ENCODE results near the gene ABCB9. TPM values are rescaled to one million over a fixed set of nuclear protein-coding genes. Genes with fewer than 3 reads are reported as not detected.
"Not testable (repeated sequence)": the region's sequence is repeated elsewhere in the genome, so short reads cannot be mapped to it uniquely, and the experiment has no call there.

ABCB9 gene
- 1 to 10 TPM; 8.9 to 9.5 TPM for total RNA-seq

DNA sequence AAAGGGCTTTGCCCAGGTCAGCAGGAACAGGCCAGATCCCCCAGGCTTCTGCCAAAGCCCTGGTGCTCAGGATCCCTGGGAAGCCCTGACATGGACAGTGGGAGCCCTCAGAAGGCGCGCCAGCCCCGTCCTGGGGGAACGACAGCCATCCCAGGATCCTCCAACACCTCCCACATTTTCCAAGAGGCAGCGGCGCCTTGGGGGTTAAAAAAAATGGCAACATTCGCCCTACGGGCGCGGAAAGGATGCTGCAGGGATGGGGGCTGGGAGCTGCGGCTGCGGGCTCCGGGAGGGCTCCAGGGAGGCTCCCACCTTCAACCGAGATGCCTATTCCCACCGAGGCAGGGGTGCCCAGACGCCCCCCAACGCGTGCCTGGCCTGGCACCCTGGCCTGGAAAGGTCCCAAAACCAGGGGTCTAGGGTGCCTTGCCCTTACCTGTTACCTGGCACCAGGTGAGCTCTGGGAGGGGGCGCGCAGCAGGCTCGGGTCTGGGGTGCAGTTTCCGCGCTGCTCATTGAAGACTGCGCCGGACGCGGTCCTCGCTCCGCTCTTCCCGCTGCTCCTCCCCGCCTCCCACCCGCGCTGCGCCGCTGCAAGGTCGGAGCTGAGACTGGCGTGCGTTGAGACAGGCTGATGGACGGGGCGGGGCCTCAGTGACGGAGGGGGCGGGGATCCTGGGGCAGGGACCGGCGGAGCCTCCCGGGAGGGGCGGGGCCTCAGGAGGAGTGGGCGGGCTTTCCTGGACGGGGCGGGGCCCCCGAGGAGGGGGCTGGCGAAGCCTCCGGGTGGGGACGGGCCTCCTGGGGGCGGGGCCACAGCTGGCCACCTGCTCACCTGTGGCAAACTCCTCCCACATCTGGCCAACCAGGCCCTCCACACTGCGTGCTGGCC, at the start of gene ABCB9:
Gene ABCB9, minus strand, starts transcription at position 613 of the 892 bp plus-strand sequence. CDS start 6,228 bp downstream, outside the sequence.
- Mint-ChIP-seq H3K27ac (no peak within 1 kb of the TSS), H3K36me3 (no peaks in the 10 kb centered on the region), H3K9me3 (no peaks in the 10 kb centered on the region)
- peak; percentile 82 to 93 for DNase-seq (ENCODE audit: low spot score in 2 of 2)
- ATAC-seq: peak; percentile 97 to 98

DNA sequence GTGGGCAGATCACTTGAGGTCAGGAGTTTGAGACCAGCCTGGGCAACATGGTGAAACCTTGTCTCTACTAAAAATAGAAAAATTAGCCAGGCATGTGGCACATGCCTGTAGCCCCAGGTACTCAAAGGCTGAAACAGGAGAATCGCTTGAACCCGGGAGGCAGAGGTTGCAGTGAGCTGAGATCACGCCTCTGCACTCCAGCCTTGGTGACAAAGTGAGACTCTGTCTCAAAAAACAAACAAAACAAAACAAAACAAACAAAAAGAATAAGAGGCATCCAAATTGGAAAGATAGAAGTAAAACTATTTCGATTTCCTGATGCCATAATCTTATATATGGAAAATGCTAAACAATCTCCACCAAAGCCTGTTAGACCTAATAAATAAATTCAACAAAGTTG, 48.2 kb upstream of the ABCB9 start:
- not testable (repeated sequence) for H3K27ac Mint-ChIP-seq; DNase-seq (ENCODE audit: low spot score in 2 of 2); ATAC-seq; H3K36me3 Mint-ChIP-seq; H3K9me3 Mint-ChIP-seq

- Mint-ChIP-seq H3K27ac (peak overlapping the region; percentile 44 to 48), H3K9me3 (no peaks in the 10 kb centered on the region), H3K36me3 (no peaks in the 10 kb centered on the region)
- DNase-seq (ENCODE audit: low spot score in 2 of 2): no peak
- no peak for ATAC-seq
Measured at GRCh38 chr12:123013185-123014095, 47.2 kb upstream of the ABCB9 start.

DNA sequence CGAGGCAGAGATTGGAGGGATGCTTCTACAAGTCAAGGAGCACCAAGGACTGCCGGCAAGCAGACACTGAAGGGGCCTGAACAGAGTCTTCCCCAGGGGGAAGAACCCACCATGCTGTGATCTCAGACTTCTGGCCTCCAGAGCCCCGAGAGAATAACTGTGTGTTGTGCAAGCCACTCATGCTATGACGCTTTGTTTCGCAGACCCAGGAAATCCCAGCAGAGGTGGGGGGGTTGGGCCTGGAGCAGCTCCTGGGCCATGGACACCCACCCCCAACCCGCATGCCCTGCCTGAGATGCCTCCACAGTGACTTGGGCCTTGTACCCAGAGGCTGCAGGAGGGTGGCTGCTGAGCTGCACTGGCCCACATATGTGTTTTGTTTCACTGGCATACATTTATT, 45.4 kb upstream of the ABCB9 start:
- Mint-ChIP-seq H3K27ac (peak overlapping the region in 1 of 2 donors; percentile 77), H3K36me3 (no peaks in the 10 kb centered on the region), H3K9me3 (no peaks in the 10 kb centered on the region)
- no peak for DNase-seq (ENCODE audit: low spot score in 2 of 2)
- no peak for ATAC-seq

DNA sequence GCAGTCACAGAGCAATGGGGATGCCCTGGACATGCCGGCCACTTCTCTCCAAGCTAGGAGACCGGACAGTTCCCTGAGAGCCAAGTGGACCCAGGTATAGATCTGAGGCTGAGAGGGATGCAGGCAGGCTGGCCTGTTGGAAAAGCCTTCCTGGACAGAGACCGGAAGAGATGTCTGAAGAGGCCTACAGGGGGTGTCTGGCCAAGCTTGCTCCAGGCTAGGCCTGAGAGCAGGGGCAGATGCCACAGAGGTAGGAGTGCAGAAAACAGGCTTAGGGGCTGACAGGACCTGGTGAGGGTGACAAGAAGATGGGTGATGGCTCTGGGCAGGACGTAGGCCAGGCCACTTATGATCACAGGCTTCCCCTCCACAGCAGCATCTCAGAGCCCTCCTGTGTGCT, 44.4 kb upstream of the ABCB9 start:
- DNase-seq (ENCODE audit: low spot score in 2 of 2) (no peak), ATAC-seq (no peak)
- Mint-ChIP-seq H3K36me3 (no peaks in the 10 kb centered on the region), H3K27ac (peak overlapping the region in 1 of 2 donors; percentile 69), H3K9me3 (no peaks in the 10 kb centered on the region)

DNA sequence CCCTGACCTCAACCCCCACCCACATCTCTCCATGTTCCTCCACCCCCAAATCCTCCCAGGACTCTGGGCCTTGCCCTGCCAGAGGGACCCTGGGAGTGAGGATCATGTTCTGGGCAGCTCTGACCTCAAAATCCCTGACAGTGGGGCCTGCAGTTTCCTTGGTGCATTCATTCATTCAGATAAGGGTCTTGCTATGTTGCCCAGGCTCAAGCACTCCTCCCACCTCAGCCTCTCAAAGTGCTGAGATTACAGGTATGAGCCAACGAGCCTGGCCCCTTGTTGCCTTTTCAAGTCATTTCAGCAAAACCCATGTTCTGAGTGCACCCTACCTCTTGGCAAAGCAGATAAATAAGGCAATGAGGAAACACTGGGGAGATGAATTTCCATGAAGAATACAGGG, 43.8 kb upstream of the ABCB9 start:
- Mint-ChIP-seq H3K36me3 (no peaks in the 10 kb centered on the region), H3K9me3 (no peaks in the 10 kb centered on the region), H3K27ac (peak overlapping the region in 1 of 2 donors; percentile 69)
- no peak for DNase-seq (ENCODE audit: low spot score in 2 of 2)
- ATAC-seq: no peak

DNA sequence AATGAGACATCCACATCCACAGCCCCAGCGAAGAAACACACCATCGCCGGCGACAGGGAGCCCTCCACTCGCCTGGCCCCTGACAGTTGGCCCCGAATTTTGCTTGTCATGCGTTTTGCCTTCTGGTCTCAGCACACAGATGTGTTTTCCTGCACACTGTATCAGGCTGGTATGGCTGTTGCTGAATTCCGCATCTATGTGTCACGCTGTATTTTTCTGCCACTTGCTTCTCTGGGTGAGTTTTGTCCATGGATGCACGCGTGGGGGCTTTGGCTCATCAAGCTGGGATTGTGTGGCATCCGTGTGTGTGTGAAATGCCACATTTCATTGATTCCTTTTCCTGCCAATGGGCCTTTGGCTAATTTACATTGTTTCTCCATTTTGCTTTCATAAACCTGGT, 40.7 kb upstream of the ABCB9 start:
- ATAC-seq (no peak), DNase-seq (ENCODE audit: low spot score in 2 of 2) (no peak)
- Mint-ChIP-seq H3K27ac (no peak overlapping the region), H3K36me3 (no peaks in the 10 kb centered on the region), H3K9me3 (no peaks in the 10 kb centered on the region)

DNA sequence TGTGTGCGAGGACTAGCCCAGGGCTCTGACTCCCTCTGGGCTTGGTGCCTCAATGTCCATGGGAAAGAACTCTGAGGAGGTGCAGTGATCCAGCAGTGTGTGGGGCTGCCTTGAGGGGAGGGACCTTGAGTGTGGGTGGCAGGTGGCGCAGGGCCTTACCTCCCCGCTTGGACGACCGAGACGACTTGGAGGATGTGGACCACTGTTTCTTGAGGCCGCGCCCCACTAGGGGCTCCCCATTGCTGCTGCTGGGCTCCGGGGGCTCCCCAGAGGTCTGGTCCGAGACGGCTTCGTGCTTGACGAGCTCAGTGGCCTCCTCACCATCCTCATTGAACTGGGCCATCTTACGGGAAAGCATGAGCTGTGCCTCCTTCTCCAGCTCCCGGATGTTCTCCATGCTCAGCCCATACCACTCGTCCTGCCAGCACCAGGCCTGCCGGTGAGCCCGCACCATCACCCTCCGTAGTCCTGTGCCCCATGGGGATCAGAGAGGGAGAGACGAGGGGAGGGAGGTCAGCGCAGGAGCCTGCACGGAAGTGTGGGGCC, 38.9 kb upstream of the ABCB9 start:
- Mint-ChIP-seq H3K36me3 (no peaks in the 10 kb centered on the region), H3K27ac (peak overlapping the region in 1 of 2 donors; percentile 42), H3K9me3 (no peaks in the 10 kb centered on the region)
- ATAC-seq (no peak), DNase-seq (ENCODE audit: low spot score in 2 of 2) (no peak)

DNA sequence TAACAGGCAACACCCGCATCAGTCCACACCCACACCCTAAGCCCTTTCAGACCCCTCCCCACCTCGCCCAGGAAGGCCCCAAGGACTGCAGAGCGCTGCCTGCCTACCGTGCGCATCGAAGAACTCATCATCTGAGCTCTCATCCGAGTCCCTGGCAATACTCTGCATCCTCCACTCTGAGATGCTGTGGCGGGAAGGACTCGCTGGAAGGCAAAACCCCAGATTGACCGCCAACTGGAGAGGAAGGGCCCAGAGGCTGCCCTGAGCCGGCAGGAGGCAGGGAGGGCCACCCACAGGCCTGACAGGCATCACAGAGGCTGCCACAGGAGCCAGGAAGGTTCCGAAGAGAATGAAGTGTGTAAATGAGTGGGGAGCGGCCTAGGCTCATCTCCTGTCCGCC, 38.0 kb upstream of the ABCB9 start:
- Mint-ChIP-seq H3K9me3 (no peaks in the 10 kb centered on the region), H3K36me3 (no peaks in the 10 kb centered on the region), H3K27ac (peak overlapping the region in 1 of 2 donors; percentile 42)
- ATAC-seq (no peak), DNase-seq (ENCODE audit: low spot score in 2 of 2) (no peak)

GRCh38 chr12:123003257-123003656, 37.0 kb upstream of the ABCB9 start:
- ATAC-seq: no peak
- peak overlapping the region in 1 of 2 donors; percentile 69 for H3K27ac Mint-ChIP-seq

GRCh38 chr12:123001464-123001863, 35.2 kb upstream of the ABCB9 start:
- ATAC-seq: no peak
- Mint-ChIP-seq H3K27ac (no peak overlapping the region), H3K36me3 (no peaks in the 10 kb centered on the region), H3K9me3 (no peaks in the 10 kb centered on the region)
- DNase-seq (ENCODE audit: low spot score in 2 of 2): no peak

More at GRCh38 chr12:123003257-123003656, 37.0 kb upstream of the ABCB9 start:
- no peak for DNase-seq (ENCODE audit: low spot score in 2 of 2)
- H3K36me3 Mint-ChIP-seq: no peaks in the 10 kb centered on the region
- no peaks in the 10 kb centered on the region for H3K9me3 Mint-ChIP-seq

GRCh38 chr12:123000578-123000977, 34.3 kb upstream of the ABCB9 start:
- H3K9me3 Mint-ChIP-seq: no peaks in the 10 kb centered on the region
- DNase-seq (ENCODE audit: low spot score in 2 of 2) (no peak), ATAC-seq (no peak)
- H3K27ac Mint-ChIP-seq: peak overlapping the region; percentile 55 to 57
- no peaks in the 10 kb centered on the region for H3K36me3 Mint-ChIP-seq

DNA sequence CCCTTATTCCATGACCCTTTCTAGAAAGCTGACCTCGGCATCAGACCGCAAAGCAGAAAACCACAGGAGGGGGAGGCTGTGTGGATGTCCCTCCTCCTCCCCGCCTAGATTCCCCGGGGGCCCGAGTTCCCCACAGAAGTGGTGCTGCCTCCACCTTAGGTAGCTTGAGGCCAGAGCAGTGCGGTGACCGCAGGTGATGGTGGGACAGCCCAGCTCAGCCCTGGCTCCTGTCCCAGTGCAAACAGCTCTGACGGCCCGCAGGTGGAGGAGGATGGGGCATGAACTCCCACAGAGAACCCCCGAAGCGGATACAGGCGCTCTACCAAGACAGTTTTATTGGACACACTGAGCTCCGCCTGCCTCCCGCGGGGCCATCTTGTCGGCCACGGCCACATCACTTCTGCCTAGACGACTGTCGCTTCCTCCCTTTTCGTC, 33.7 kb upstream of the ABCB9 start:
- ATAC-seq (no peak), DNase-seq (ENCODE audit: low spot score in 2 of 2) (no peak)
- H3K9me3 Mint-ChIP-seq: no peaks in the 10 kb centered on the region
- no peaks in the 10 kb centered on the region for H3K36me3 Mint-ChIP-seq
- H3K27ac Mint-ChIP-seq: peak overlapping the region; percentile 55 to 57

GRCh38 chr12:122999196-122999946, 33.1 kb upstream of the ABCB9 start:
- ATAC-seq: no peak
- peak overlapping the region in 1 of 2 donors; percentile 72 for H3K27ac Mint-ChIP-seq
- H3K36me3 Mint-ChIP-seq: no peaks in the 10 kb centered on the region
- DNase-seq (ENCODE audit: low spot score in 2 of 2): no peak
- H3K9me3 Mint-ChIP-seq: no peaks in the 10 kb centered on the region

DNA sequence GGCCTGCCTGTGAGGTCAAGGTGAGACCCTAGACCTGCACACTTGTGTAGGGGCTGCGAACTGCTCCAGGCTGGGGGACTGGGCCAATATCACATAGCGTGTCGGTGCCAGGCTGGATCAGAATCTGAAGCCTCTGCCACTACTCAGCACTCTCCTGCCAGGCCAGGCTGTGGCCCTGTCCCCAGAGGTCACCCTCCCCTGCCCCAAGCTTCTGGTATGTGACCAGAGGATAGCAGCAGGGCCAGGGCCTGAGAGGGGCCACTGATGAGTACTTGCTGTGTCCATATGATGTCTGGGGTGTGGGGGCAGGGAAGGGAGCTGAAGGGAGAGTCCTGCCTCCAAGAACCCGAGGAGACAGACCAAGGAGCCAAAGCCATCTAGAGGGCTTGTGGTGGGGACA, 32.1 kb upstream of the ABCB9 start:
- DNase-seq (ENCODE audit: low spot score in 2 of 2) (no peak), ATAC-seq (no peak)
- H3K9me3 Mint-ChIP-seq: no peaks in the 10 kb centered on the region
- no peaks in the 10 kb centered on the region for H3K36me3 Mint-ChIP-seq
- H3K27ac Mint-ChIP-seq: peak overlapping the region in 1 of 2 donors; percentile 72
